GM23338 (cell line): ENCODE results near the gene DLST. TPM values are rescaled to one million over a fixed set of nuclear protein-coding genes. Genes with fewer than 3 reads are reported as not detected.

ENCODE experiments used
- ATAC-seq: fragments of 200-7000 bp; cut with Tn5 transposase; 3 replicates; pipeline ENCODE4 v1.9.1; 2020
- DNase-seq: peaks from one replicate; pipeline ENCODE4 v3.0.0-alpha.2; 2015; ENCODE audit warnings: low spot score
- H2AFZ ChIP-seq: fragments of 200-600 bp; sonication (generic); 2 replicates; pipeline ENCODE4 v1.8.0; 2016; ENCODE audit warnings: antibody characterized with exemption, mild to moderate bottlenecking, moderate library complexity
- H3F3A ChIP-seq: fragments of 200-600 bp; sonication (generic); replicated peaks from 2 replicates; pipeline ENCODE4 v1.8.0; 2017; ENCODE audit warnings: antibody characterized with exemption, mixed run types, low read depth
- H3K27ac ChIP-seq: fragments of 200-600 bp; sonication (generic); 2 replicates; pipeline ENCODE4 v1.6.1; 2016; ENCODE audit warnings: low read depth
- H3K27me3 ChIP-seq: fragments of 200-600 bp; sonication (generic); 2 replicates; pipeline ENCODE4 v1.8.0; 2016; ENCODE audit warnings: mild to moderate bottlenecking, mixed run types, moderate library complexity; ENCODE audit not compliant: insufficient read depth
- H3K36me3 ChIP-seq: fragments of 200-600 bp; sonication (generic); 2 replicates; pipeline ENCODE4 v1.8.0; 2016; ENCODE audit warnings: mild to moderate bottlenecking; ENCODE audit not compliant: insufficient read depth
- H3K4me1 ChIP-seq: fragments of 200-600 bp; sonication (generic); 2 replicates; pipeline ENCODE4 v1.8.0; 2016; ENCODE audit warnings: mild to moderate bottlenecking, moderate library complexity; ENCODE audit not compliant: insufficient read depth
- H3K4me2 ChIP-seq: fragments of 200-600 bp; sonication (generic); 2 replicates; pipeline ENCODE4 v1.7.1; 2017; ENCODE audit warnings: mixed run types
- H3K4me3 ChIP-seq: fragments of 200-600 bp; sonication (generic); 2 replicates; pipeline ENCODE4 v1.6.1; 2016; ENCODE audit warnings: mixed run types
- H3K79me2 ChIP-seq: fragments of 200-600 bp; sonication (generic); replicated peaks from 2 replicates; pipeline ENCODE4 v1.8.0; 2017; ENCODE audit warnings: mild to moderate bottlenecking; ENCODE audit not compliant: insufficient read depth
- H3K9me2 ChIP-seq: fragments of 200-600 bp; sonication (generic); 2 replicates; pipeline ENCODE4 v1.8.0; 2017; ENCODE audit not compliant: insufficient read depth
- H4K20me1 ChIP-seq: fragments of 200-600 bp; sonication (generic); replicated peaks from 2 replicates; pipeline ENCODE4 v1.8.0; 2017; ENCODE audit warnings: mild to moderate bottlenecking; ENCODE audit not compliant: insufficient read depth
- H3K27ac Mint-ChIP-seq: 2 replicates; pipeline ENCODE4 v1.8.0; 2020; ENCODE audit warnings: inconsistent platforms, mild to moderate bottlenecking, moderate library complexity, mixed read lengths
- H3K27me3 Mint-ChIP-seq: 3 replicates; pipeline ENCODE4 v1.8.0; 2022; ENCODE audit warnings: low read depth, mild to moderate bottlenecking, moderate library complexity, mixed read lengths, inconsistent platforms; ENCODE audit not compliant: insufficient read depth, poor library complexity
- H3K36me3 Mint-ChIP-seq: 3 replicates; pipeline ENCODE4 v1.8.0; 2021; ENCODE audit warnings: low read depth, mild to moderate bottlenecking, inconsistent platforms, moderate library complexity, mixed read lengths
- H3K4me1 Mint-ChIP-seq: 3 replicates; pipeline ENCODE4 v1.8.0; 2020; ENCODE audit warnings: mild to moderate bottlenecking, inconsistent platforms, mixed read lengths
- H3K4me3 Mint-ChIP-seq: 3 replicates; pipeline ENCODE4 v1.8.0; 2021; ENCODE audit warnings: moderate library complexity, mild to moderate bottlenecking, inconsistent platforms, mixed read lengths
- H3K9me3 Mint-ChIP-seq: 3 replicates; pipeline ENCODE4 v1.8.0; 2020; ENCODE audit warnings: moderate library complexity, mild to moderate bottlenecking, inconsistent platforms, mixed read lengths
- CREB1 ChIP-seq: fragments of 250-450 bp; sonication (Bioruptor Pico); IDR thresholded peaks from 2 replicates; pipeline ENCODE4 v1.5.0; 2020; ENCODE audit warnings: low read depth, mild to moderate bottlenecking, moderate library complexity
- EZH2phosphoT487 ChIP-seq: fragments of 200-600 bp; sonication (generic); IDR thresholded peaks from one replicate; pipeline ENCODE4 v1.8.1; 2018; ENCODE audit warnings: antibody characterized with exemption; ENCODE audit not compliant: unreplicated experiment
- NANOG ChIP-seq: IDR thresholded peaks from 2 replicates; pipeline ENCODE4 v1.6.1; 2016; ENCODE audit warnings: antibody characterized with exemption, borderline replicate concordance
- ZNF114 ChIP-seq: fragments of 250-450 bp; sonication (Bioruptor Pico); IDR thresholded peaks from 2 replicates; pipeline ENCODE4 v1.5.0; 2020; ENCODE audit warnings: mild to moderate bottlenecking, moderate library complexity
- ZNF331 ChIP-seq: fragments of 250-450 bp; sonication (Bioruptor Pico); IDR thresholded peaks from 2 replicates; pipeline ENCODE4 v1.5.0; 2020; ENCODE audit warnings: low read depth, mild to moderate bottlenecking, moderate library complexity
- polyA plus RNA-seq: library from polyadenylated mRNA; unstranded; fragments of >200 nt; fragmentation: Nextera tagmentation; extraction: Ambion mirVana; gene quantifications from 2 replicates; pipeline ENCODE4 v1.2.1, GENCODE V29; 2016
- total RNA-seq: library from RNA; depleted of rRNA; stranded (reverse); fragments of >200 nt; shearing (Covaris generic); gene quantifications from 2 replicates; pipeline ENCODE4 v1.2.3, GENCODE V29; 2014
- TF ChIP-seq, protein P1 (sequence below): IDR thresholded peaks from one replicate; pipeline ENCODE4 v1.6.1; 2018; ENCODE audit warnings: antibody characterized with exemption; ENCODE audit not compliant: unreplicated experiment
- TF ChIP-seq, protein P2 (sequence below), 2 experiments: fragments of 200-600 bp in 1 of 2; sonication (generic) in 1 of 2; conservative IDR thresholded peaks; 2 replicates each; pipeline versions ENCODE4 v1.5.1 to v1.6.1; 2016 to 2017; ENCODE audit warnings: antibody characterized with exemption in 2 of 2, low read depth in 2 of 2, mild to moderate bottlenecking in 2 of 2, moderate library complexity in 1 of 2
- TF ChIP-seq, protein P3 (sequence below): fragments of 250-450 bp; sonication (Bioruptor Pico); IDR thresholded peaks from 2 replicates; pipeline ENCODE4 v1.5.0; 2020; ENCODE audit warnings: mild to moderate bottlenecking, moderate library complexity
- TF ChIP-seq, protein P4 (sequence below): IDR thresholded peaks from 2 replicates; pipeline ENCODE4 v1.6.1; 2016; ENCODE audit warnings: antibody characterized with exemption

The DLST gene
- total and polyA plus RNA-seq, 2 experiments from 2014 or later, result 11.2 to 106 TPM

DNA sequence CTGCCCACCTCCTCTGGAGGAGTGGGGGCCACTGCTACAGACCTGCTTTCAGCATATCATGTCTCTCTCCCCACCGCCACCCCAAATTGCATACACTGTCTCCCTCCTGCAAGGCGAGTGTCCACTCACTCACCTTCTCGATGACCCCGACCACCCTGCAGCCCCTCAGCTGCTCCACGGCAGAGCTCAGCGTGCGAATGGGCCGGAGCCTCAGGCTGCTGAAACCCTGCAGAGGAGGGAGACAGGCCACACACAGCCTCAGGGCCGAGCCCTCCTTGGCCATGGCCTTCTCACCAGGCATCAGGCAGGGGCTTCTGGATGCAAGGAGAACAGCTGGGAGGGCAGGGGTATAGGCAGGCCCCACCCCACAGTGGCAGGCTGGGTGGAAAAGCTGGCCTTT is 36.7 kb downstream of the DLST start (continued):
- TF ChIP-seq, protein P1, sequence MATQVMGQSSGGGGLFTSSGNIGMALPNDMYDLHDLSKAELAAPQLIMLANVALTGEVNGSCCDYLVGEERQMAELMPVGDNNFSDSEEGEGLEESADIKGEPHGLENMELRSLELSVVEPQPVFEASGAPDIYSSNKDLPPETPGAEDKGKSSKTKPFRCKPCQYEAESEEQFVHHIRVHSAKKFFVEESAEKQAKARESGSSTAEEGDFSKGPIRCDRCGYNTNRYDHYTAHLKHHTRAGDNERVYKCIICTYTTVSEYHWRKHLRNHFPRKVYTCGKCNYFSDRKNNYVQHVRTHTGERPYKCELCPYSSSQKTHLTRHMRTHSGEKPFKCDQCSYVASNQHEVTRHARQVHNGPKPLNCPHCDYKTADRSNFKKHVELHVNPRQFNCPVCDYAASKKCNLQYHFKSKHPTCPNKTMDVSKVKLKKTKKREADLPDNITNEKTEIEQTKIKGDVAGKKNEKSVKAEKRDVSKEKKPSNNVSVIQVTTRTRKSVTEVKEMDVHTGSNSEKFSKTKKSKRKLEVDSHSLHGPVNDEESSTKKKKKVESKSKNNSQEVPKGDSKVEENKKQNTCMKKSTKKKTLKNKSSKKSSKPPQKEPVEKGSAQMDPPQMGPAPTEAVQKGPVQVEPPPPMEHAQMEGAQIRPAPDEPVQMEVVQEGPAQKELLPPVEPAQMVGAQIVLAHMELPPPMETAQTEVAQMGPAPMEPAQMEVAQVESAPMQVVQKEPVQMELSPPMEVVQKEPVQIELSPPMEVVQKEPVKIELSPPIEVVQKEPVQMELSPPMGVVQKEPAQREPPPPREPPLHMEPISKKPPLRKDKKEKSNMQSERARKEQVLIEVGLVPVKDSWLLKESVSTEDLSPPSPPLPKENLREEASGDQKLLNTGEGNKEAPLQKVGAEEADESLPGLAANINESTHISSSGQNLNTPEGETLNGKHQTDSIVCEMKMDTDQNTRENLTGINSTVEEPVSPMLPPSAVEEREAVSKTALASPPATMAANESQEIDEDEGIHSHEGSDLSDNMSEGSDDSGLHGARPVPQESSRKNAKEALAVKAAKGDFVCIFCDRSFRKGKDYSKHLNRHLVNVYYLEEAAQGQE, result no peak
- TF ChIP-seq ZNF331 (CRISPR knock-in tag), result no peak
- TF ChIP-seq, protein P2, sequence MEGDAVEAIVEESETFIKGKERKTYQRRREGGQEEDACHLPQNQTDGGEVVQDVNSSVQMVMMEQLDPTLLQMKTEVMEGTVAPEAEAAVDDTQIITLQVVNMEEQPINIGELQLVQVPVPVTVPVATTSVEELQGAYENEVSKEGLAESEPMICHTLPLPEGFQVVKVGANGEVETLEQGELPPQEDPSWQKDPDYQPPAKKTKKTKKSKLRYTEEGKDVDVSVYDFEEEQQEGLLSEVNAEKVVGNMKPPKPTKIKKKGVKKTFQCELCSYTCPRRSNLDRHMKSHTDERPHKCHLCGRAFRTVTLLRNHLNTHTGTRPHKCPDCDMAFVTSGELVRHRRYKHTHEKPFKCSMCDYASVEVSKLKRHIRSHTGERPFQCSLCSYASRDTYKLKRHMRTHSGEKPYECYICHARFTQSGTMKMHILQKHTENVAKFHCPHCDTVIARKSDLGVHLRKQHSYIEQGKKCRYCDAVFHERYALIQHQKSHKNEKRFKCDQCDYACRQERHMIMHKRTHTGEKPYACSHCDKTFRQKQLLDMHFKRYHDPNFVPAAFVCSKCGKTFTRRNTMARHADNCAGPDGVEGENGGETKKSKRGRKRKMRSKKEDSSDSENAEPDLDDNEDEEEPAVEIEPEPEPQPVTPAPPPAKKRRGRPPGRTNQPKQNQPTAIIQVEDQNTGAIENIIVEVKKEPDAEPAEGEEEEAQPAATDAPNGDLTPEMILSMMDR (conservative IDR thresholded peaks at IDR 0.05; ENCODE audit: low read depth in 2 of 2), result no peak

DNA sequence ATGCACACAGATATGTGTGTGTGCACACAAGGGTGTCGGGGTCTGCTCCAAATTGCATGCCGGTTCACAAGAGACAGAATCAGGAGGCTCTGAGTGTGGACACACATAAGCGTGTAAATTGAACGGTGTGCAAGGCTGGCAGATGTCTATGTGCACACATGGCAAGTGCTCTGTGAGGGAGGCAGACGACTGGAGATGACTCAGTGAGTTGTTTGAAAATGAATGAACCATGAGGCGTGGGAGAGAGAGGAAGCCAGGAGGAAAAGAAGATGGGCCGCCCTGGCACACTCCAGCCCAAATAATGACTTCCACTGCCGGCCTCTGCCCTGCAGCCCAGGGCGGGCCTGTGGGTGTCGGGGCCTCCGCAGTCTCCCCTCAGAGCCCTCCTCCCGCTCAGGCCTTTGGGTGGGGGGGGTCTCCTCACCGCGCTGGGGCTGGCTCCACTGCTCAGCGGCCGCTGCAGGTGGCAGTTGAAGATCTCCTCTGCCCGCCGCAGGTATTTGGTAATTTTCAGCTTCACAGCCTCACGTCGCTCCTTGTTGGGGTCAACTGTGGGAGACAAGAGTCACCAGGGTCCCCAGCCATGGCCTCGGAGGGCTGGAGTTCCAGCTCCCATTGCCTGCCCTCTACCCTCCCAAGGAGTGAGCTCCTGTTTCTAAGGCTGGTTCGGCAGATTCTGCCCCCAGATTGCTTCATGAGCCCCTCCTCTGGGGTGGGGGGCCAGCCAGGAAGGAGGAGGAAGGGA is 37.9 kb downstream of the DLST start:
- Mint-ChIP-seq H3K4me3 (no peak overlapping the region), H3K27me3 (peaks cover 3% of the 10 kb centered on the region), H3K4me1 (peaks cover 7% of the 10 kb centered on the region), H3K9me3 (no peaks in the 10 kb centered on the region), H3K36me3 (peaks cover 5% of the 10 kb centered on the region; the same call in 1 of the 3 replicates), H3K27ac (no peak overlapping the region)
- Histone ChIP-seq H3K4me2 (no peak overlapping the region), H2AFZ (no peak overlapping the region), H3K36me3 (no peaks in the 10 kb centered on the region), H3K4me3 (no peak overlapping the region), H3K27ac (no peak overlapping the region), H3K9me2 (no peaks in the 10 kb centered on the region), H3K79me2 (no peaks in the 10 kb centered on the region), H3K27me3 (no peaks in the 10 kb centered on the region), H3K4me1 (peaks cover 6% of the 10 kb centered on the region; the same call in 1 of the 2 replicates), H3F3A (no peaks in the 10 kb centered on the region), H4K20me1 (no peaks in the 10 kb centered on the region)
- ATAC-seq (no peak), DNase-seq (no peak)
- TF ChIP-seq NANOG (no peak), EZH2phosphoT487 (no peak), ZNF114 (CRISPR knock-in tag) (no peak), CREB1 (no peak)
- TF ChIP-seq, protein P3, sequence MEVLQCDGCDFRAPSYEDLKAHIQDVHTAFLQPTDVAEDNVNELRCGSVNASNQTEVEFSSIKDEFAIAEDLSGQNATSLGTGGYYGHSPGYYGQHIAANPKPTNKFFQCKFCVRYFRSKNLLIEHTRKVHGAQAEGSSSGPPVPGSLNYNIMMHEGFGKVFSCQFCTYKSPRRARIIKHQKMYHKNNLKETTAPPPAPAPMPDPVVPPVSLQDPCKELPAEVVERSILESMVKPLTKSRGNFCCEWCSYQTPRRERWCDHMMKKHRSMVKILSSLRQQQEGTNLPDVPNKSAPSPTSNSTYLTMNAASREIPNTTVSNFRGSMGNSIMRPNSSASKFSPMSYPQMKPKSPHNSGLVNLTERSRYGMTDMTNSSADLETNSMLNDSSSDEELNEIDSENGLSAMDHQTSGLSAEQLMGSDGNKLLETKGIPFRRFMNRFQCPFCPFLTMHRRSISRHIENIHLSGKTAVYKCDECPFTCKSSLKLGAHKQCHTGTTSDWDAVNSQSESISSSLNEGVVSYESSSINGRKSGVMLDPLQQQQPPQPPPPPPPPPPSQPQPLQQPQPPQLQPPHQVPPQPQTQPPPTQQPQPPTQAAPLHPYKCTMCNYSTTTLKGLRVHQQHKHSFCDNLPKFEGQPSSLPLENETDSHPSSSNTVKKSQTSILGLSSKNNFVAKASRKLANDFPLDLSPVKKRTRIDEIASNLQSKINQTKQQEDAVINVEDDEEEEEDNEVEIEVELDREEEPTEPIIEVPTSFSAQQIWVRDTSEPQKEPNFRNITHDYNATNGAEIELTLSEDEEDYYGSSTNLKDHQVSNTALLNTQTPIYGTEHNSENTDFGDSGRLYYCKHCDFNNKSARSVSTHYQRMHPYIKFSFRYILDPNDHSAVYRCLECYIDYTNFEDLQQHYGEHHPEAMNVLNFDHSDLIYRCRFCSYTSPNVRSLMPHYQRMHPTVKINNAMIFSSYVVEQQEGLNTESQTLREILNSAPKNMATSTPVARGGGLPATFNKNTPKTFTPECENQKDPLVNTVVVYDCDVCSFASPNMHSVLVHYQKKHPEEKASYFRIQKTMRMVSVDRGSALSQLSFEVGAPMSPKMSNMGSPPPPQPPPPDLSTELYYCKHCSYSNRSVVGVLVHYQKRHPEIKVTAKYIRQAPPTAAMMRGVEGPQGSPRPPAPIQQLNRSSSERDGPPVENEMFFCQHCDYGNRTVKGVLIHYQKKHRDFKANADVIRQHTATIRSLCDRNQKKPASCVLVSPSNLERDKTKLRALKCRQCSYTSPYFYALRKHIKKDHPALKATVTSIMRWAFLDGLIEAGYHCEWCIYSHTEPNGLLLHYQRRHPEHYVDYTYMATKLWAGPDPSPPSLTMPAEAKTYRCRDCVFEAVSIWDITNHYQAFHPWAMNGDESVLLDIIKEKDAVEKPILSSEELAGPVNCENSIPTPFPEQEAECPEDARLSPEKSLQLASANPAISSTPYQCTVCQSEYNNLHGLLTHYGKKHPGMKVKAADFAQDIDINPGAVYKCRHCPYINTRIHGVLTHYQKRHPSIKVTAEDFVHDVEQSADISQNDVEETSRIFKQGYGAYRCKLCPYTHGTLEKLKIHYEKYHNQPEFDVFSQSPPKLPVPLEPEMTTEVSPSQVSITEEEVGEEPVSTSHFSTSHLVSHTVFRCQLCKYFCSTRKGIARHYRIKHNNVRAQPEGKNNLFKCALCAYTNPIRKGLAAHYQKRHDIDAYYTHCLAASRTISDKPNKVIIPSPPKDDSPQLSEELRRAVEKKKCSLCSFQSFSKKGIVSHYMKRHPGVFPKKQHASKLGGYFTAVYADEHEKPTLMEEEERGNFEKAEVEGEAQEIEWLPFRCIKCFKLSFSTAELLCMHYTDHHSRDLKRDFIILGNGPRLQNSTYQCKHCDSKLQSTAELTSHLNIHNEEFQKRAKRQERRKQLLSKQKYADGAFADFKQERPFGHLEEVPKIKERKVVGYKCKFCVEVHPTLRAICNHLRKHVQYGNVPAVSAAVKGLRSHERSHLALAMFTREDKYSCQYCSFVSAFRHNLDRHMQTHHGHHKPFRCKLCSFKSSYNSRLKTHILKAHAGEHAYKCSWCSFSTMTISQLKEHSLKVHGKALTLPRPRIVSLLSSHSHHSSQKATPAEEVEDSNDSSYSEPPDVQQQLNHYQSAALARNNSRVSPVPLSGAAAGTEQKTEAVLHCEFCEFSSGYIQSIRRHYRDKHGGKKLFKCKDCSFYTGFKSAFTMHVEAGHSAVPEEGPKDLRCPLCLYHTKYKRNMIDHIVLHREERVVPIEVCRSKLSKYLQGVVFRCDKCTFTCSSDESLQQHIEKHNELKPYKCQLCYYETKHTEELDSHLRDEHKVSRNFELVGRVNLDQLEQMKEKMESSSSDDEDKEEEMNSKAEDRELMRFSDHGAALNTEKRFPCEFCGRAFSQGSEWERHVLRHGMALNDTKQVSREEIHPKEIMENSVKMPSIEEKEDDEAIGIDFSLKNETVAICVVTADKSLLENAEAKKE (CRISPR knock-in tag), result no peak
- TF ChIP-seq, protein P4, sequence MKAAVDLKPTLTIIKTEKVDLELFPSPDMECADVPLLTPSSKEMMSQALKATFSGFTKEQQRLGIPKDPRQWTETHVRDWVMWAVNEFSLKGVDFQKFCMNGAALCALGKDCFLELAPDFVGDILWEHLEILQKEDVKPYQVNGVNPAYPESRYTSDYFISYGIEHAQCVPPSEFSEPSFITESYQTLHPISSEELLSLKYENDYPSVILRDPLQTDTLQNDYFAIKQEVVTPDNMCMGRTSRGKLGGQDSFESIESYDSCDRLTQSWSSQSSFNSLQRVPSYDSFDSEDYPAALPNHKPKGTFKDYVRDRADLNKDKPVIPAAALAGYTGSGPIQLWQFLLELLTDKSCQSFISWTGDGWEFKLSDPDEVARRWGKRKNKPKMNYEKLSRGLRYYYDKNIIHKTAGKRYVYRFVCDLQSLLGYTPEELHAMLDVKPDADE, result no peak
